Body of pancreas (tissue), 4 donors: ENCODE results near the gene UXS1.
"Not testable (repeated sequence)": the region's sequence is repeated elsewhere in the genome, so short reads cannot be mapped to it uniquely, and the experiment has no call there.

Source experiments
- POLR2A ChIP-seq, 3 donors: fragments of 450-650 bp; IDR thresholded peaks; one replicate each; pipeline ENCODE4 v1.6.1; 2016; ENCODE audit warnings: antibody characterized with exemption in 3 of 3, mild to moderate bottlenecking in 2 of 3
- TF ChIP-seq, protein P1 (sequence below), 7 experiments: fragments of 450-650 bp in 4 of 7; fragments of 200-600 bp in 3 of 7; sonication (generic) in 3 of 7; IDR thresholded peaks; one replicate each; pipeline ENCODE4 v1.5.1; 2016 to 2019; ENCODE audit warnings: antibody characterized with exemption in 7 of 7

DNA sequence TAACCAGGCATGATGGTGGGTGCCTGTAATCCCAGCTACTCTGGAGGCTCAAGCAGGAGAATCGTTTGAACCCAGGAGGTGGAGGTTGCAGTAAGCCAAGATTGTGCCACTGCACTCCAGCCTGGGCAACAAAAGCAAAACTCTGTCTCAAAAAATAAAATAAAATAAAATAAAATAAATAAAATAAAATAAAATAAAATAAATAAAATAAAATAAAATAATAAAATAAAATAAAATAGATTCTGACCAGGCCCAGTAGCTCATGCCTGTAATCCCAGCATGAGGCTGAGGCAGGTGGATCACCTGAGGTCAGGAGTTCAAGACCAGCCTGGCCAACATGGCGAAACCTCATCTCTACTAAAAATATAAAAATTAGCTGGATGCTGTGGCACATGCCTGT is 45.4 kb upstream of the UXS1 start:
- TF ChIP-seq, protein P1, sequence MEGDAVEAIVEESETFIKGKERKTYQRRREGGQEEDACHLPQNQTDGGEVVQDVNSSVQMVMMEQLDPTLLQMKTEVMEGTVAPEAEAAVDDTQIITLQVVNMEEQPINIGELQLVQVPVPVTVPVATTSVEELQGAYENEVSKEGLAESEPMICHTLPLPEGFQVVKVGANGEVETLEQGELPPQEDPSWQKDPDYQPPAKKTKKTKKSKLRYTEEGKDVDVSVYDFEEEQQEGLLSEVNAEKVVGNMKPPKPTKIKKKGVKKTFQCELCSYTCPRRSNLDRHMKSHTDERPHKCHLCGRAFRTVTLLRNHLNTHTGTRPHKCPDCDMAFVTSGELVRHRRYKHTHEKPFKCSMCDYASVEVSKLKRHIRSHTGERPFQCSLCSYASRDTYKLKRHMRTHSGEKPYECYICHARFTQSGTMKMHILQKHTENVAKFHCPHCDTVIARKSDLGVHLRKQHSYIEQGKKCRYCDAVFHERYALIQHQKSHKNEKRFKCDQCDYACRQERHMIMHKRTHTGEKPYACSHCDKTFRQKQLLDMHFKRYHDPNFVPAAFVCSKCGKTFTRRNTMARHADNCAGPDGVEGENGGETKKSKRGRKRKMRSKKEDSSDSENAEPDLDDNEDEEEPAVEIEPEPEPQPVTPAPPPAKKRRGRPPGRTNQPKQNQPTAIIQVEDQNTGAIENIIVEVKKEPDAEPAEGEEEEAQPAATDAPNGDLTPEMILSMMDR (IDR thresholded peaks at IDR 0.05) = not testable (repeated sequence)
- not testable (repeated sequence) for TF ChIP-seq POLR2A (IDR thresholded peaks at IDR 0.05)
